Progenitor cell of endocrine pancreas (in vitro differentiated cells): ENCODE data around the gene AOPEP. TPM values are rescaled to one million over a fixed set of nuclear protein-coding genes. Genes with fewer than 3 reads are reported as not detected.

Source experiments
- DNase-seq: peaks from one replicate; pipeline ENCODE4 v3.0.0; 2021; ENCODE audit warnings: low spot score; ENCODE audit not compliant: unreplicated experiment
- H3K27ac Mint-ChIP-seq: 2 replicates; pipeline ENCODE4 v1.8.0; 2021; ENCODE audit warnings: mild to moderate bottlenecking, moderate library complexity, mixed read lengths
- H3K27me3 Mint-ChIP-seq: 2 replicates; pipeline ENCODE4 v1.8.0; 2021; ENCODE audit warnings: mixed read lengths
- H3K36me3 Mint-ChIP-seq: 2 replicates; pipeline ENCODE4 v1.8.0; 2022; ENCODE audit warnings: mixed read lengths; ENCODE audit not compliant: insufficient read depth
- H3K4me1 Mint-ChIP-seq: 2 replicates; pipeline ENCODE4 v1.8.0; 2021; ENCODE audit warnings: low read depth, mixed read lengths
- H3K4me3 Mint-ChIP-seq: 2 replicates; pipeline ENCODE4 v1.8.0; 2021; ENCODE audit warnings: low read depth, mild to moderate bottlenecking, moderate library complexity, mixed read lengths
- H3K9me3 Mint-ChIP-seq: 2 replicates; pipeline ENCODE4 v1.8.0; 2021; ENCODE audit warnings: low read depth, mixed read lengths
- CTCF ChIP-seq: fragments of 200-600 bp; sonication (generic); IDR thresholded peaks from one replicate; pipeline ENCODE4 v1.5.0; 2021; ENCODE audit warnings: antibody characterized with exemption, mild to moderate bottlenecking; ENCODE audit not compliant: unreplicated experiment
- total RNA-seq: library from RNA; stranded (reverse); gene quantifications from 2 replicates; pipeline ENCODE4 v1.2.1, GENCODE V29; 2021

Gene AOPEP
- total RNA-seq, 1 donor from 2014 or later: 58.2 TPM

DNA sequence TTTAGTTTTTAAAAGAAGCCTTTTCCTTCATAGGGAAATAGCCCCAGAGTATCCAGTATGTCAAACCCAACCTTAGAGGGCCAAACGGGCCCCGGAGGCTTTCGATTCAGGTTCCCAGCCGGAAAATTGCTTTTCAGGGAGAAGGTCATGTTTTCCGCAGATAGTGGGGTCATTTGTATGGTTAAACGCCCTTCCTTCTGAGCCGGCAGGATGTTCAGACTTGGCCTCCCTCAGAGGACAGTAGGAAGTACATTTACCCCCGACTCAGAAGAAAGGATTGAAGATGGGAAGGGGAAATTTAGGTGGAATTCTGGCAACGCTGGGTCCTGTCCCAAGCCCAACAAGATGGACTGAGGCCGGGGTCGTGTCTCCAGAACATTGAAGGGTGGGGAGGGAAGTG lies 195.2 kb downstream of the AOPEP start:
- peaks cover 2% of the 10 kb centered on the region for H3K36me3 Mint-ChIP-seq
- TF ChIP-seq CTCF: no peak
- DNase-seq: no peak
- no peaks in the 10 kb centered on the region for H3K9me3 Mint-ChIP-seq
- peaks cover 60% of the 10 kb centered on the region for H3K4me1 Mint-ChIP-seq
- no peak overlapping the region for H3K4me3 Mint-ChIP-seq
- H3K27me3 Mint-ChIP-seq: no peaks in the 10 kb centered on the region
- H3K27ac Mint-ChIP-seq: peak overlapping the region; percentile 74

DNA sequence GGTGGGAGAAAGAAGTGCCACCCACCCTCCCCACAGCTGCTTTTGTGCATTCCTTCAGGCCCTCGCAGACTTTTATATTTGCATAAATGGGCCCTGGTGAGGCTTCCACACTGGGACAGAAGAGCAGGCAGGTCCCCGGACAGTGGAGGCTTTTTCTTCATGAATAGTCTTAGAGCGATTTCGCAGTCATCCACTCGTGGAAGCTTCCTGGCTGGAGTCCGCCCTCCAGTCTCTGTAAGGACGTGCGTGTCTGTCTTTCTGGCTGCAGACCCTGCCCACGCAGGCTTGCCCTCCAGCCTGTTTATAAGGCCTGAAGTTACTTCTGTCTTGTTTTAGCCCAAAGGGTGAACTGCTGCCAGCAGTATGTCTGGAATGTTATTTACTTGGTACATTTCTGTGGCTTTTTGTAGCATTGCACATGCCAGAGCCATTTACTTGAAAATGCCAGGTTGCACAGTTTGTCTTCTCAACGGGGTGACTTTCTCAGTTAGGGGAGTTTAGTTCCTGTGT lies 195.7 kb downstream of the AOPEP start:
- H3K4me3 Mint-ChIP-seq: no peak overlapping the region
- peaks cover 2% of the 10 kb centered on the region for H3K36me3 Mint-ChIP-seq
- H3K4me1 Mint-ChIP-seq: peaks cover 56% of the 10 kb centered on the region
- TF ChIP-seq CTCF: no peak
- H3K9me3 Mint-ChIP-seq: no peaks in the 10 kb centered on the region
- DNase-seq: no peak
- no peaks in the 10 kb centered on the region for H3K27me3 Mint-ChIP-seq
- H3K27ac Mint-ChIP-seq: peak overlapping the region; percentile 74

- H3K27me3 Mint-ChIP-seq: no peaks in the 10 kb centered on the region
- DNase-seq: no peak
- peaks cover 2% of the 10 kb centered on the region for H3K36me3 Mint-ChIP-seq
- H3K9me3 Mint-ChIP-seq: no peaks in the 10 kb centered on the region
- H3K4me3 Mint-ChIP-seq: no peak overlapping the region
- H3K4me1 Mint-ChIP-seq: peaks cover 55% of the 10 kb centered on the region
- peak overlapping the region; percentile 74 for H3K27ac Mint-ChIP-seq
- no peak for TF ChIP-seq CTCF
Observed at GRCh38 chr9:94922691-94923107, 196.2 kb downstream of the AOPEP start.

- peaks cover 2% of the 10 kb centered on the region for H3K36me3 Mint-ChIP-seq
- no peak overlapping the region for H3K27ac Mint-ChIP-seq
- H3K4me1 Mint-ChIP-seq: peaks cover 58% of the 10 kb centered on the region
- H3K27me3 Mint-ChIP-seq: no peaks in the 10 kb centered on the region
- DNase-seq: no peak
- no peak overlapping the region for H3K4me3 Mint-ChIP-seq
- no peak for TF ChIP-seq CTCF
- H3K9me3 Mint-ChIP-seq: no peaks in the 10 kb centered on the region
Observed at GRCh38 chr9:94923326-94924089, 197.0 kb downstream of the AOPEP start.

GRCh38 chr9:94925751-94926430 lies 199.4 kb downstream of the AOPEP start:
- Mint-ChIP-seq H3K4me3 (no peak overlapping the region), H3K4me1 (peaks cover 52% of the 10 kb centered on the region), H3K36me3 (peaks cover 8% of the 10 kb centered on the region), H3K27me3 (no peaks in the 10 kb centered on the region), H3K27ac (peak overlapping the region; percentile 17), H3K9me3 (no peaks in the 10 kb centered on the region)
- no peak for TF ChIP-seq CTCF
- no peak for DNase-seq
